EH (cell line): ENCODE measurements around the gene YIPF2.
"Not testable (repeated sequence)": the region's sequence is repeated elsewhere in the genome, so short reads cannot be mapped to it uniquely, and the experiment has no call there.

Source experiments
- DNase-seq: peaks from one replicate; pipeline ENCODE4 v3.0.0-alpha.2; 2015; ENCODE audit warnings: low read depth

YIPF2 gene

GRCh38 chr19:10908380-10908960 lies 20.0 kb downstream of the YIPF2 start:
- DNase-seq = no peak

- DNase-seq = no peak
Observed at GRCh38 chr19:10907925-10908324, 20.5 kb downstream of the YIPF2 start.

GRCh38 chr19:10899151-10899653 lies 29.2 kb downstream of the YIPF2 start:
- DNase-seq = no peak

GRCh38 chr19:10898633-10899032 lies 29.8 kb downstream of the YIPF2 start:
- DNase-seq = no peak

DNA sequence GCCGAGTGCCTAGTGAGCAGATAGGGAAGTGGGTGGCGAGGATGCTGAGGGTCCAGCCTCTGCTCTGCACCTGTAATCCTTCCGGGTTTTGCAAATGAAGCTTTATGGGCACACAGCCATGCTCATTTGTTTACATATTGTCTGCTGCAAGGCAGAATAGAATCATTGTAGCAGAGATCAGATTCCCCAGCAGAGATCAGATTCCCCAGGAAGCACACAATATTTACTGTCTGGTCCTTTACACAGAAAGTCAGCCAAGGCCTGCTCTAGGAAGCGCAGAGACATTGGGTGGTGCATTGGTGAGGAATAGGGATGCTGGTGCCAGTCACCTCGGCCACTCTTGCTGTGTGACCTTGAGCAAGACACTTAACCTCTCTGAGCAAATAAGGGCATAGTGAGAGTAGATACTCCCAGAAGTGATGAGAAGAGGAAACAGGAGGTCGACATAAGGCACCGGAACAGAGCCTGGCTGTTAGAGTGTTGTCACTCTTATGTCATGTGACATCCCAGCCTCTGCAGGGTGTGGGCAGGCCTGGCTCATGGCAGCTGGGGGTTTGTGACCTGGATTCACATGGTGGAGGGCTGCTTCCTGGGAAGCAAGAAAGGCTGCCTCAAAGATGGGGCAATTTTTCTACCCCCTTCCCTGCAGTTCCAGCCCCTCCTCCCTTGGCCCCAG lies 31.4 kb downstream of the YIPF2 start:
- DNase-seq = no peak

- DNase-seq = no peak
Observed at GRCh38 chr19:10895920-10896319, 32.5 kb downstream of the YIPF2 start.

DNA sequence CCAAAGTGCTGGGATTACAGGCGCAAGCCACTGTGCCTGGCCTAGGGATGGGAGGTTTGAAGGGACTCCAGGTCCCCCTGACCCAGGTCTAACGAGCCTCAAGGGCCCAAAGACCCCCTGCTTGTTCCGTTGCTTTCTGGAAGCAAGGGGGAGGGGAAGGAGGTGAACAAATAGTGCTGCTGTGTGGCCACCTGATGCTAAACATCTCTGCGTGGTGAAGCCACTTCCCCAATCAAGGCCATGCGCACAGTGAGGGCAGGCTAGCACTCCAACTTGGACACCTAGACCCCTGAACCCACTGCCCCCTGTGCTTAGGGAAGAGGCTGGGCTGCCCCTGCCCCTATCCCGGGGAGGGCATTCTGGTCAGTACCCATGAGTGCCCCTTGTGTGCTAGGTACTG lies 33.1 kb downstream of the YIPF2 start:
- DNase-seq = no peak

DNA sequence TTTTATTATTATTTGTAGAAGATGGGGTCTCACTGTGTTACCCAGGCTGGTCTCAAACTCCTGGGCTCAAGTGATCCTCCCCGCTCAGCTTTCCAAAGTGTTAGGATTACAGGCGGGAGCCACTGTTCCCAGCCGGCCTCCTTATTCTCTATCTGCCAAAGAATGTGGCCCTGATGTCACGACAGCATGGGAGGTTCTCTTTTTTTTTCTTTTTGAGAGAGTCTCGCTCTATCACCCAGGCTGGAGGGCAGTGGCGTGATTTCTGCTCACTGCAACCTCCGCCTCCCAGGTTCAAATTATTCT lies 33.6 kb downstream of the YIPF2 start:
- no peak for DNase-seq

DNA sequence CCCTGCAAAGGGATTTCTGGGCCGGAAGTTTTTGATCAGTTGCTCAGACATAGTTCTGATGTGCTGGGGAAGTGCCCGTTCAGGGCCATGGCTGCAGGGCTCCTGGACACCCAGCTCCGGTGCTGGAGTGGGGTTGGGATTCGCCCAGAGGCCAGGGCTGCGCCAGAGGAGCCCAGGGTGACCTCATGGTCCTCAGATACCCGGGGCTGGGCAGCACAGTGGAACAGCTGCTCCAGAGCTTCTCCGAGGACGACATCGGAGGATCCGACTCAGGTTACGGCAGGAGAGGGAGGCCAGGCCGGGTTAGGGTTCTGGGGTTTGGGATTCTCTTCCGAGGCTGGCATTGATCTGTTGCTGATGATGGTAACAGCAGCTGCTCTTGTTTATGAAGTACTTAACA lies 36.2 kb downstream of the YIPF2 start:
- DNase-seq = no peak

- no peak for DNase-seq
Observed at GRCh38 chr19:10891405-10892086, 36.9 kb downstream of the YIPF2 start.

GRCh38 chr19:10889880-10890279 lies 38.6 kb downstream of the YIPF2 start:
- no peak for DNase-seq

- no peak for DNase-seq
Observed at GRCh38 chr19:10888421-10888866, 40.0 kb downstream of the YIPF2 start.

DNA sequence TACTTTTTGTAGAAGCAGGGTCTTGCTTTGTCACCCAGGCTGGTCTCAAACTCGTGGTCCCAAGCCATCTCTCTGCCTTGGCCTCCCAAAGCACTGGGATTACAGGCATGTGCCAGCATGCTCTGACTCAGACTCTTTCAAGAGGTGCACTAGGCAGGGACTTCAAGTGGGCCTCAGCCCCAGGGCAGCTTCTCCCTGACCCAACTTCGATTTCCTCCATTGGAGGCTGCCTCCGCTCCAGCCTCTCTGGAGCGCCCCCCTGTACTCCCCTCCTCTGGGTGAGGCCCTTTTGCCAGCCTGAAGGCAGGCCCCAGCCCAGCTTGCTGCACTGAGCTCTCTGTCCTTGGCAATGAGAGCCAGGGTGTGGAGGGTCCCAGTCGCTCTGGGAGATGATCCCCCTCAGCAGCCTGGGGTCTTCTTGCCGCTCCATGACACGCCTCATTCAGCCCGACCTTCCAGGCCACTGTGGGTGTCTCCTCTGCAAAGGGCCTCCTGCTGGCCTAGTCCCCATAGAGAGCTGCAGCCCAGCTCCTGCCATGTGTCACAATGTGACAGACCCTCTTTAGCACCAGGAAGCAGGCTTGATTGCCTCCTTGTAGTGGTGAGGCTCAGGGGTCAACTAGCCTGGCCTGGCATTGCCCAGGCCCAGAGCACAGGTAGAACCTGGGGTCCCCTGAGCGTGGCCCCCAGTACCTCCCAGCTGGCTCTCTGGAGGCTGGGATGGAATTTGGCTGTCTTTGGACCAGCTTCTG lies 40.6 kb downstream of the YIPF2 start:
- peak; percentile 39 for DNase-seq

- DNase-seq = peak; percentile 34
Observed at GRCh38 chr19:10885201-10886169, 43.0 kb downstream of the YIPF2 start.

DNA sequence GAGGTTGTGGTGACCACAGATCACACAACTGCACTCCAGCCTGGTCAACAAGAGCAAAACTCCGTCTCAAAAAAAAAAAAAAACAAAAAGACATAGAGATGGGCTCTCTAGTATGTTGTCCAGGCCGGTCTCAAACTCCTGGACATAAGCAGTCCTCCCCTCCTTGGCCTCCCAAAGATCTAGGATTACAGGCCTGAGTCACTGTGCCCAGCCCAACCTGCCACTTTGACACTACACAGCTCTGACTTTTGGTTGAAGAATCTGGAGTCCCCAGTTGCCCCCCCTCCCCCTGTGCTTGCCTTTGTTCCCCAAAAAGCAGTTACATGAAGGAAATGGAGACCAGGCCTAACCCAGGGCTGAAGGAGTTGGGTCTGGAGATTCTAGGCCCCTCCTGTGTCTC lies 44.2 kb downstream of the YIPF2 start:
- peak; percentile 80 for DNase-seq

DNA sequence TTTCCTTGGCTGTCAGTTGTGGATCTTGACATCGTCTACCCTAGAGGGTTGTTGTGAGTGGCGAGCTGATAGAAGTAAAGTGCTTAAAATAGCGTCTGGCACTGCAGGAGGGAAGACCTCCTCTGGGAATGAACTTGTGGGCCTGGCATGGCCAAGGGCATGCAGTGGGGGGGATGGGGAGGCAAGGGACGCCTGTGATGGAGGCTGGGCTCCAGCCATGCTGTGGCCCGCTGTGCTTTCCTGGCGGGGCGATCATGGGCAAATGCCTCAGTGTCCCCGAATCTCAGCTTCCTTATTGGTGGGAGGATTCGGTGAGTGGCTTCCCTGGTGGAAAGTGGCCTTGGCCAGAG lies 46.4 kb downstream of the YIPF2 start:
- DNase-seq = no peak

GRCh38 chr19:10881403-10882107 lies 46.9 kb downstream of the YIPF2 start:
- DNase-seq = no peak

- DNase-seq = no peak
Observed at GRCh38 chr19:10878253-10878652, 50.2 kb downstream of the YIPF2 start.

GRCh38 chr19:10877608-10878007 lies 50.8 kb downstream of the YIPF2 start:
- not testable (repeated sequence) for DNase-seq

DNA sequence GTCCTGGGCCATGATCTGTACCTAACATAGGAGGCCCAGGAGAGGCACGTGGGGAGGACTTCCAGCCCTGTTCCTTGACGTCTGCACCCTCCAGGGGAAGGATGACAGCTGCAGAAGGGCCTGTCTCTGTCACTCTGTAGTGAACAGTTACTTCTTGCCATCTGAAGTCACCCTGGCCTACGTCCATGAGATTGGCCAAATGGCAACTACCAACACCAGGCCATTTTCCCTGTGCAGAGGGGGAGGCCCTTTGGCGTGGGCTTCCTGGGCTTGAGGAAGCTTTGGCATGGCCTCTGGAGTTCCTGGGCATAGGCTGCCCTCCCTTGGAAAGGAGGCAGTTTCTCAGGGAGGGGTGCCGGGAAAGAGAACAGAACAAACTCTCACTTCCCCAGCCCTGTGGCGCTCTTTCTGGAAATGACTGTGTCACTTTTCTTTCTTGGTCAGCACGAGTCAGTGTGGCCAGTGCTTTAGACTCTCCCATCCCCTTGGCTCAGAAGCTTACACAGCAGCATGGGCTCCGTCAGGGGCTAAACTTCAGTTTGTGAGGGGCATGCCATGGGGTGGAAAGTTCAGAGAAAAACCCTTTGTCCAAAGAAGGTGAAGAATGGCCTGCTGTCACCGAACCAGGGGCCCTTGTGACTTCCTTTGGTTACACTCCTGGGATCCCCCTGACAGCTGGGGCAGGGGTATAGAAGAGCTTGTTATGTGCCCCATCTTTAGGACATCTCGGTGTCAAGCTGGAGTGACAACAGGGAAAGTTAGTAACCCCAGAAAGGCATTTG lies 51.8 kb downstream of the YIPF2 start:
- no peak for DNase-seq
